Calu3 (cell line): ENCODE data around the gene DEFB131B. TPM values are rescaled to one million over a fixed set of nuclear protein-coding genes. Genes with fewer than 3 reads are reported as not detected.

Experiments
- BruUV-seq: library from RNA; stranded (reverse); fragments of 400-500 nt; replicated peaks from 2 replicates; lab custom pipeline; 2021; lab: Mats Ljungman, UMichigan
- CTCF ChIA-PET: fragments of 300-600 bp; sonication (Branson Sonifier 250); formaldehyde crosslinking; loops from one replicate; lab custom pipeline; 2022; ENCODE audit warnings: antibody characterized with exemption; lab: Charles Lee
- DNase-seq: peaks from one replicate; pipeline ENCODE4 v3.0.0; 2022
- H3K27ac Mint-ChIP-seq: one replicate; pipeline ENCODE4 v1.8.0; 2022; ENCODE audit warnings: mixed read lengths; ENCODE audit not compliant: unreplicated experiment
- H3K27me3 Mint-ChIP-seq: one replicate; pipeline ENCODE4 v1.8.0; 2022; ENCODE audit warnings: mixed read lengths; ENCODE audit not compliant: unreplicated experiment
- H3K36me3 Mint-ChIP-seq: one replicate; pipeline ENCODE4 v1.8.0; 2022; ENCODE audit warnings: mild to moderate bottlenecking, moderate library complexity, mixed read lengths; ENCODE audit not compliant: insufficient read depth, unreplicated experiment
- H3K4me1 Mint-ChIP-seq: one replicate; pipeline ENCODE4 v1.8.0; 2022; ENCODE audit warnings: mild to moderate bottlenecking, low read depth, mixed read lengths; ENCODE audit not compliant: unreplicated experiment
- H3K4me3 Mint-ChIP-seq: one replicate; pipeline ENCODE4 v1.8.0; 2022; ENCODE audit warnings: mild to moderate bottlenecking, low read depth, moderate library complexity, mixed read lengths; ENCODE audit not compliant: unreplicated experiment
- H3K9me3 Mint-ChIP-seq: one replicate; pipeline ENCODE4 v1.8.0; 2022; ENCODE audit warnings: low read depth, mixed read lengths; ENCODE audit not compliant: unreplicated experiment
- intact Hi-C: fragments of 100-400 bp; cut with micrococcal nuclease; formaldehyde crosslinking; loops from one replicate; pipeline ENCODE4 v1.10.0; 2022; ENCODE audit not compliant: unreplicated experiment
- total RNA-seq: library from RNA; stranded (reverse); gene quantifications from 2 replicates; pipeline ENCODE4 v1.2.3, GENCODE V29; 2022
- TF ChIP-seq, protein P1 (sequence below): fragments of 200-600 bp; IDR thresholded peaks from one replicate; pipeline ENCODE4 v1.8.0; 2022; ENCODE audit warnings: antibody characterized with exemption; ENCODE audit not compliant: unreplicated experiment

Gene DEFB131B
- total RNA-seq, 1 experiment from 2014 or later: not detected

DNA sequence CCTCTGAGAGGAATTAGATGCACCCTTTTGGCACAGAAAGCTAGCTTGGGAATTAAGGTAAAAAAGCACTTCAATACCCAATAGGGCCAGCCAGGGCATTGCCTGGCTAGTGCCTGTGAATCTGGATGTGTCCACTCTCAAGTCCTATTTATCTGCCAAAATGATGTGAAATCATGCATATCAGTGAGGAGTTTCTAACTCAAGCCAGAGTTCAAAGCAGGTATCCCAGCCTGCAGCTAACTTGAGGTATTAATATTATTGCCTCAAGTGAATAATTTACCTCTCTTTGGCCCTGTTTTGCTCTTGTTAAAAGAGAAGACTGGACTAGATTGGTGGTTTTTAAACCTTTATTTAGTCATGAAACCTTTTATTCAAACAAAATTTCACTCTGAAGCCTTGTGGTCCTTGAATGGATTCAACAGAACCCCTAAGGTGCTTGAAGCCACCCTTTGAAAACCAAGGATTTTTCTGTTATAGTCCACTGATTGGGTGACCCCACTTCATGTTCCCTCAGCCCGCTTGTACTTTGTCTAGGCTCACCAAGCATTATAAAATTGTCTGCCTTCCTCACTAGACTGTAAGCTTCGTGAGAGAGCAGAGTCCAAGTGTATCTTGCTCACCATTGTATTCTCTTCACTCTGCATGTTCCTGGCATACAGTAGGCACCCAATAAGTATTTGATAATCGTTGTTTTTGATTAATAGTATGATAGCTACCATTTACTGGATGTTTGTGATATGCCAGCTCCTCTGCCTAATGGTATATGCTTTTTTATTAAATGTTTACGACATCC is 55.1 kb downstream of the DEFB131B start:
- no peak overlapping the region for H3K4me3 Mint-ChIP-seq
- DNase-seq: no peak
- intact Hi-C loops: no loop called here
- no peaks in the 10 kb centered on the region for H3K9me3 Mint-ChIP-seq
- CTCF ChIA-PET: no interaction called here
- H3K27me3 Mint-ChIP-seq: no peaks in the 10 kb centered on the region
- no peak overlapping the region for H3K27ac Mint-ChIP-seq
- BruUV-seq: no TSS peak
- peaks cover 15% of the 10 kb centered on the region for H3K36me3 Mint-ChIP-seq
- H3K4me1 Mint-ChIP-seq: peaks cover 30% of the 10 kb centered on the region
- TF ChIP-seq, protein P1, sequence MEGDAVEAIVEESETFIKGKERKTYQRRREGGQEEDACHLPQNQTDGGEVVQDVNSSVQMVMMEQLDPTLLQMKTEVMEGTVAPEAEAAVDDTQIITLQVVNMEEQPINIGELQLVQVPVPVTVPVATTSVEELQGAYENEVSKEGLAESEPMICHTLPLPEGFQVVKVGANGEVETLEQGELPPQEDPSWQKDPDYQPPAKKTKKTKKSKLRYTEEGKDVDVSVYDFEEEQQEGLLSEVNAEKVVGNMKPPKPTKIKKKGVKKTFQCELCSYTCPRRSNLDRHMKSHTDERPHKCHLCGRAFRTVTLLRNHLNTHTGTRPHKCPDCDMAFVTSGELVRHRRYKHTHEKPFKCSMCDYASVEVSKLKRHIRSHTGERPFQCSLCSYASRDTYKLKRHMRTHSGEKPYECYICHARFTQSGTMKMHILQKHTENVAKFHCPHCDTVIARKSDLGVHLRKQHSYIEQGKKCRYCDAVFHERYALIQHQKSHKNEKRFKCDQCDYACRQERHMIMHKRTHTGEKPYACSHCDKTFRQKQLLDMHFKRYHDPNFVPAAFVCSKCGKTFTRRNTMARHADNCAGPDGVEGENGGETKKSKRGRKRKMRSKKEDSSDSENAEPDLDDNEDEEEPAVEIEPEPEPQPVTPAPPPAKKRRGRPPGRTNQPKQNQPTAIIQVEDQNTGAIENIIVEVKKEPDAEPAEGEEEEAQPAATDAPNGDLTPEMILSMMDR: no peak

Other genes with a start within 250 kb of the DEFB131B start
- not detected in 2 replicates for gene DEFB108B, start 45.3 kb upstream of the DEFB131B start, total RNA-seq
- gene XNDC1N, start 50.1 kb downstream of the DEFB131B start, total RNA-seq: 18.5 and 20.4 TPM in 2 replicates
- gene RNF121, start 50.6 kb downstream of the DEFB131B start, total RNA-seq: 51.7 and 52.3 TPM in 2 replicates
- 12.4 and 13.2 TPM in 2 replicates for gene IL18BP, start 120.5 kb downstream of the DEFB131B start, total RNA-seq
- 140 and 146 TPM in 2 replicates for gene NUMA1, start 202.1 kb downstream of the DEFB131B start, total RNA-seq
- 8.5 and 11.0 TPM in 2 replicates for gene LRRC51, start 202.4 kb downstream of the DEFB131B start, total RNA-seq
- 67.1 and 73.5 TPM in 2 replicates for gene LAMTOR1, start 224.8 kb downstream of the DEFB131B start, total RNA-seq
- not detected in 2 replicates for gene TOMT, start 227.5 kb downstream of the DEFB131B start, total RNA-seq
- 25.8 and 29.4 TPM in 2 replicates for gene ANAPC15, start 234.2 kb downstream of the DEFB131B start, total RNA-seq